HepG2 (cell line): ENCODE results near the gene NDUFS7. TPM values are rescaled to one million over a fixed set of nuclear protein-coding genes. Genes with fewer than 3 reads are reported as not detected.

Experiments used
- ATAC-seq: fragments of 200-7000 bp; cut with Tn5 transposase; 3 replicates; pipeline ENCODE4 v1.9.1; 2020; ENCODE audit warnings: mild to moderate bottlenecking, moderate library complexity
- BruUV-seq: library from RNA; stranded (reverse); fragments of 400-500 nt; replicated peaks from 2 replicates; lab custom pipeline; 2021; lab: Mats Ljungman, UMichigan
- CTCF ChIA-PET: fragments of 300-600 bp; formaldehyde crosslinking; extraction: SDS; loops from one replicate; lab custom pipeline; 2021; ENCODE audit warnings: low total read pairs, inconsistent platforms, low intra/inter-chr PET ratio; lab: Yijun Ruan, JAX
- POLR2A ChIA-PET: fragments of 350-600 bp; sonication (Branson Sonifier 250); formaldehyde crosslinking; loops from one replicate; lab custom pipeline; 2020; ENCODE audit warnings: antibody characterized with exemption, inconsistent platforms; lab: Yijun Ruan, JAX
- DNase-seq: peaks from one replicate; pipeline ENCODE4 v3.0.0-alpha.2; 2015; ENCODE audit warnings: low spot score
- FAIRE-seq: peaks from 3 replicates; lab custom pipeline; 2011; peaks lifted over from hg19 to GRCh38; lab: Jason Lieb, UNC
- H2AFZ ChIP-seq: one replicate; pipeline ENCODE4 v1.6.1; 2011; ENCODE audit warnings: low read length, inconsistent platforms
- H3K27ac ChIP-seq: fragments of 300-600 bp; 3 replicates; pipeline ENCODE4 v1.8.0; 2011; ENCODE audit warnings: mixed run types, mild to moderate bottlenecking, mixed read lengths, low read length, inconsistent platforms; ENCODE audit not compliant: insufficient read depth; ENCODE audit errors: extremely low read length
- H3K27me3 ChIP-seq, 2 experiments: fragments of 200-600 bp in 1 of 2; 2 replicates in 1 of 2; 3 replicates in 1 of 2; pipeline versions ENCODE4 v1.6.0 to v1.8.0; 2011; ENCODE audit warnings: low read length in 2 of 2, mild to moderate bottlenecking in 2 of 2, moderate library complexity in 2 of 2, inconsistent platforms in 1 of 2; ENCODE audit not compliant: insufficient read depth in 2 of 2, control insufficient read depth in 1 of 2
- H3K36me3 ChIP-seq, 2 experiments: fragments of 200-600 bp in 1 of 2; replicated peaks in 1 of 2; 2 replicates in 1 of 2; 3 replicates in 1 of 2; pipeline versions ENCODE4 v1.5.1 to v1.8.0; 2011; ENCODE audit warnings: low read length in 2 of 2, inconsistent platforms in 1 of 2; ENCODE audit not compliant: insufficient read depth in 2 of 2, control insufficient read depth in 1 of 2
- H3K4me1 ChIP-seq: 2 replicates; pipeline ENCODE4 v1.5.1; 2012; ENCODE audit warnings: low read length, inconsistent platforms; ENCODE audit not compliant: insufficient read depth
- H3K4me2 ChIP-seq: 2 replicates; pipeline ENCODE4 v1.6.0; 2011; ENCODE audit warnings: low read depth, low read length, inconsistent platforms
- H3K4me3 ChIP-seq, 3 experiments: fragments of 200-600 bp in 1 of 3; sonication (generic), shearing (Covaris generic) in 1 of 3; replicated peaks in 1 of 3; 2 replicates each; pipeline ENCODE4 v1.5.1; 2011 to 2016; ENCODE audit warnings: low read length in 3 of 3, inconsistent platforms in 2 of 3, low read depth in 2 of 3, mild to moderate bottlenecking in 2 of 3, control low read depth in 1 of 3, mixed read lengths in 1 of 3; ENCODE audit not compliant: insufficient read depth in 1 of 3
- H3K79me2 ChIP-seq: one replicate; pipeline ENCODE4 v1.6.1; 2011; ENCODE audit warnings: low read length, inconsistent platforms; ENCODE audit not compliant: insufficient read depth
- H3K9ac ChIP-seq: 2 replicates; pipeline ENCODE4 v1.6.0; 2011; ENCODE audit warnings: mild to moderate bottlenecking, low read depth, low read length, inconsistent platforms; ENCODE audit not compliant: insufficient read depth
- H3K9me3 ChIP-seq: 2 replicates; pipeline ENCODE4 v1.5.1; 2012; ENCODE audit warnings: mild to moderate bottlenecking, low read length
- H4K20me1 ChIP-seq: 2 replicates; pipeline ENCODE4 v1.6.0; 2011; ENCODE audit warnings: inconsistent platforms, mild to moderate bottlenecking, low read length, moderate library complexity; ENCODE audit not compliant: insufficient read depth
- ASH2L ChIP-seq: fragments of 300-600, 200-600 bp; sonication (generic); IDR thresholded peaks from 2 replicates; pipeline ENCODE4 v1.7.0; 2017; ENCODE audit warnings: low read depth, mild to moderate bottlenecking, moderate library complexity, mixed read lengths, low read length; ENCODE audit not compliant: insufficient read length
- NRL ChIP-seq: sonication (generic); formaldehyde crosslinking; IDR thresholded peaks from 2 replicates; pipeline ENCODE4 v1.5.0; 2020; ENCODE audit warnings: missing genetic modification reagents, mild to moderate bottlenecking, moderate library complexity, borderline replicate concordance
- RBFOX2 ChIP-seq: fragments of 200-400 bp; formaldehyde crosslinking; IDR thresholded peaks from 2 replicates; pipeline ENCODE4 v1.6.1; 2017; ENCODE audit warnings: low read depth, mild to moderate bottlenecking, low read length
- RBM22 ChIP-seq: fragments of 200-400 bp; formaldehyde crosslinking; optimal IDR thresholded peaks from 2 replicates; pipeline ENCODE3; 2017; ENCODE audit warnings: mild to moderate bottlenecking, low read length, moderate library complexity
- RCOR2 ChIP-seq: IDR thresholded peaks from 2 replicates; pipeline ENCODE4 v1.6.1; 2016; ENCODE audit warnings: missing biosample characterization, missing genetic modification reagents
- TBX3 ChIP-seq: fragments of 450-650 bp; IDR thresholded peaks from 2 replicates; pipeline ENCODE4 v1.6.1; 2017; ENCODE audit warnings: antibody characterized with exemption, mild to moderate bottlenecking, inconsistent platforms, borderline replicate concordance
- TEAD3 ChIP-seq: optimal IDR thresholded peaks from 2 replicates; pipeline ENCODE3; 2016; ENCODE audit warnings: borderline replicate concordance
- ZFP36 ChIP-seq: fragments of 150-350 bp; IDR thresholded peaks from 2 replicates; pipeline ENCODE4 v1.6.1; 2018; ENCODE audit warnings: borderline replicate concordance, low read length, low read depth; ENCODE audit not compliant: partially characterized antibody
- ZNF230 ChIP-seq: sonication (generic); formaldehyde crosslinking; IDR thresholded peaks from 2 replicates; pipeline ENCODE4 v1.4.0; 2020; ENCODE audit warnings: mild to moderate bottlenecking, missing genetic modification reagents
- ZNF335 ChIP-seq: sonication (generic); formaldehyde crosslinking; IDR thresholded peaks from 2 replicates; pipeline ENCODE4 v1.4.0; 2020; ENCODE audit warnings: missing genetic modification reagents
- ZNF530 ChIP-seq: sonication (generic); formaldehyde crosslinking; IDR thresholded peaks from 2 replicates; pipeline ENCODE4 v1.5.0; 2020; ENCODE audit warnings: low read depth, mild to moderate bottlenecking, missing genetic modification reagents
- ZNF550 ChIP-seq: sonication (generic); formaldehyde crosslinking; IDR thresholded peaks from 2 replicates; pipeline ENCODE4 v1.4.0; 2020; ENCODE audit warnings: mild to moderate bottlenecking, missing genetic modification reagents, borderline replicate concordance
- ZNF790 ChIP-seq: sonication (generic); formaldehyde crosslinking; IDR thresholded peaks from 2 replicates; pipeline ENCODE4 v1.8.0; 2022; ENCODE audit warnings: missing genetic modification reagents, mild to moderate bottlenecking, borderline replicate concordance
- WGBS: methylation state at CpG from one replicate; pipeline ENCODE4 v1.1.6; 2017; ENCODE audit warnings: low lambda C conversion rate; 5-methylcytosine and 5-hydroxymethylcytosine counted together
- in situ Hi-C: cut with HindIII; loops from 2 replicates; pipeline ENCODE4 v1.10.0; 2017; ENCODE audit warnings: low pct_unique_long_range_greater_than_20kb; ENCODE audit not compliant: extremely low pct_ligation_motif_present
- intact Hi-C: fragments of 100-400 bp; cut with micrococcal nuclease; formaldehyde crosslinking; loops from one replicate; pipeline ENCODE4 v1.10.0; 2022; ENCODE audit not compliant: unreplicated experiment
- polyA plus RNA-seq, 8 experiments: library from polyadenylated mRNA; depleted of rRNA in 3 of 8; stranded (reverse) in 7 of 8; unstranded in 1 of 8; fragments of >200 nt; fragmentation: Illumina TruSeq in 4 of 8; extraction: Trizol in 4 of 8; gene quantifications; 2 replicates each; pipeline versions ENCODE4 v1.2.1 to v1.2.3, GENCODE V29; 2011 to 2016; ENCODE audit warnings: low read depth in 4 of 8, missing spikeins in 1 of 8, mixed read lengths in 1 of 8; ENCODE audit not compliant: insufficient read depth in 1 of 8
- total RNA-seq, 5 experiments: library from RNA; depleted of rRNA; stranded (reverse); fragments of >200 nt; fragmentation: Illumina TruSeq; extraction: Trizol; gene quantifications; 2 replicates each; pipeline ENCODE4 v1.2.3, GENCODE V29; 2016; ENCODE audit warnings: low read depth in 1 of 5
- TF ChIP-seq, protein P1 (sequence below): sonication (generic); formaldehyde crosslinking; IDR thresholded peaks from 2 replicates; pipeline ENCODE4 v1.8.0; 2022; ENCODE audit warnings: mild to moderate bottlenecking, missing genetic modification reagents; ENCODE audit not compliant: insufficient replicate concordance
- TF ChIP-seq, protein P2 (sequence below): sonication (generic); formaldehyde crosslinking; conservative IDR thresholded peaks from 2 replicates; pipeline ENCODE4 v1.4.0; 2020; ENCODE audit warnings: missing genetic modification reagents
- TF ChIP-seq, protein P3 (sequence below): sonication (generic); formaldehyde crosslinking; conservative IDR thresholded peaks from 2 replicates; pipeline ENCODE4 v1.5.0; 2020; ENCODE audit warnings: missing genetic modification reagents

Gene NDUFS7
- total and polyA plus RNA-seq, 2 of the 13 experiments (the other 11 are each of a cell fraction or from before 2014, with no cell fraction given) = 34.3 to 66.9 TPM

DNA sequence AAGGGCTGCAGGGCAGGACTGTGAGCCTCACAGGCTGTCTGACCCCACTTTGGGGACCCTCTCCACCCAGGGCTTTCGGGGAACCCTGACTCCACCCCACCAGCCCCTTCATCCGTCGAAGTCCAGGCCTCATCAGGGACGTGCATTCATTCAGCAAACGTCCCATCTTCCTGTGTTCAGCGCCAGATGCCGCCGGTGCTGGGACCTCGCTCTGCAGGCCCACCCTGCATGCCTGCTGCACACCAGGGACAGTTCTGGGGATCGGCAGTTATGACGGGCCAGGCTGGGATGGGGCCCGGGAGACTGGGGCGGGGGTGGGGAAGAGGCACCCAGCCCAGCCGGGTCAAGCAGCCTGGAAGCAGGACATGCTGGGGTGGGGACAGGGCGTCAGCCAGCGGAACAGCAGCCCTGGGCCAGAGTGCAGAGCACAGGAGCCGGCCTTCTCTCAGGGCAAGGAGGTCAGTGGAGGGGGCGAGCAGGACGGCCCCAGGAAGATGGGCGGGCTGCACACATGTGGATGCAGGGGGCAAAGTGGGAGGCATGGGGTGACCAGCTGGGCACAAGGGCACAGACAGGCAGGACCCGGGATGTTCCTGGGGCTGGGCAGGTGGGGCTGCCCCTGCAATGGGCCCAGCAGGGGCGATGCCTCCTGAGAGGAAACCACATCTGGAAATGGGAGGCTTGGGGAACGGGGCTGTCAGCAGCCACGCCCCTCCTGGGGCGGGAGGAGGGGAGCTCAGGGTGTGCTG lies 12.5 kb downstream of the NDUFS7 start (continued):
- TF ChIP-seq ASH2L = no peak
- TF ChIP-seq, protein P1, sequence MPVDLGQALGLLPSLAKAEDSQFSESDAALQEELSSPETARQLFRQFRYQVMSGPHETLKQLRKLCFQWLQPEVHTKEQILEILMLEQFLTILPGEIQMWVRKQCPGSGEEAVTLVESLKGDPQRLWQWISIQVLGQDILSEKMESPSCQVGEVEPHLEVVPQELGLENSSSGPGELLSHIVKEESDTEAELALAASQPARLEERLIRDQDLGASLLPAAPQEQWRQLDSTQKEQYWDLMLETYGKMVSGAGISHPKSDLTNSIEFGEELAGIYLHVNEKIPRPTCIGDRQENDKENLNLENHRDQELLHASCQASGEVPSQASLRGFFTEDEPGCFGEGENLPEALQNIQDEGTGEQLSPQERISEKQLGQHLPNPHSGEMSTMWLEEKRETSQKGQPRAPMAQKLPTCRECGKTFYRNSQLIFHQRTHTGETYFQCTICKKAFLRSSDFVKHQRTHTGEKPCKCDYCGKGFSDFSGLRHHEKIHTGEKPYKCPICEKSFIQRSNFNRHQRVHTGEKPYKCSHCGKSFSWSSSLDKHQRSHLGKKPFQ (CRISPR knock-in tag) = no peak
- TF ChIP-seq ZNF230 = no peak
- no peak for TF ChIP-seq RCOR2
- TF ChIP-seq, protein P2, sequence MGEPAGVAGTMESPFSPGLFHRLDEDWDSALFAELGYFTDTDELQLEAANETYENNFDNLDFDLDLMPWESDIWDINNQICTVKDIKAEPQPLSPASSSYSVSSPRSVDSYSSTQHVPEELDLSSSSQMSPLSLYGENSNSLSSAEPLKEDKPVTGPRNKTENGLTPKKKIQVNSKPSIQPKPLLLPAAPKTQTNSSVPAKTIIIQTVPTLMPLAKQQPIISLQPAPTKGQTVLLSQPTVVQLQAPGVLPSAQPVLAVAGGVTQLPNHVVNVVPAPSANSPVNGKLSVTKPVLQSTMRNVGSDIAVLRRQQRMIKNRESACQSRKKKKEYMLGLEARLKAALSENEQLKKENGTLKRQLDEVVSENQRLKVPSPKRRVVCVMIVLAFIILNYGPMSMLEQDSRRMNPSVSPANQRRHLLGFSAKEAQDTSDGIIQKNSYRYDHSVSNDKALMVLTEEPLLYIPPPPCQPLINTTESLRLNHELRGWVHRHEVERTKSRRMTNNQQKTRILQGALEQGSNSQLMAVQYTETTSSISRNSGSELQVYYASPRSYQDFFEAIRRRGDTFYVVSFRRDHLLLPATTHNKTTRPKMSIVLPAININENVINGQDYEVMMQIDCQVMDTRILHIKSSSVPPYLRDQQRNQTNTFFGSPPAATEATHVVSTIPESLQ = no peak
- TF ChIP-seq NRL = no peak

DNA sequence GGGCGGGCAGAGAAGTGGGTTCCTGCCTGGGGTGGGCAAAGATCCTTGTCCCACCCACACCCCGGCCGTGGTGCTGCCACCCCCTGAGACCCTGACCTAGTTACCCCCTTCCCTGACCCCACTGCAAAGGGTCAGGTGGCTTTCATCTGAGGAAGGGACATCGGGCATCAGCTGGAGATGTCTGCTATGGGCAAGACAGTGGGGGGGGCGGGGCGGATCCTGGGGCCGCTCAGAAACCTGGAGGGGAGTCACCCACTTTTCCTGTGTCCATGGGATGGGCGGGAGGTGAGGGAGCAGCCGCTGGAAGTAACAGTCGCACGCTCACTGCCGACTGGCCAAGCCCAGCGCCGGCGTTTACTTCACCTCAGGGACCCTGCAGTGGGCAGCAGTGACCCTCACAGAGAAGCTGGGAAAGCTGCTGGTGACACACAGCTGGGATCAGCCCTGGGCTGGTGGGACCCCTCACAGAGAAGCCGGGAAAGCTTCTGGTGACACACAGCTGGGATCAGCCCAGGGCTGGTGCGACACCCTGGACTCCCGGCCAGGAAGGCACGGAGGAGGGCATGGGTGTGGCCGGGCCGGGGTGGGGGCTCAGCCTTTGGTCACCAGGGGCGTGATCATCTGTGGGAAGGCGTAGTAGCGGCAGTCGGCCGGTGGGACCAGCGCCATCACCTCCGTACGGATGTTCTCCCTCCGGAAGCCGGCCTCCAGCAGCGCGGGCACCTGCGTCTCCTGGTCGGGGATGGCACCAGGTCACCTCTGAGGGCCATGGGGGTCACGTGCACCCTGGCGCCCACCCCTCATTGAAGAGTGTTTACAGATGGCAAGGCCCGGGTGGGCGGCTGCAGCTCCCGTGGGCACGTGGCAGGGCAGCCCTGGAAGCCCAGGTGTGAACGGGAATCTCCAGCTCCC lies 13.3 kb downstream of the NDUFS7 start:
- in situ Hi-C loops = no loop called here
- ChIA-PET POLR2A (interaction anchor here (0.7 kb wide), 1 partner anchor 120 kb away, joined by 5 read pairs; no protein-coding TSS in a partner anchor), CTCF (no interaction called here)
- no TSS peak for BruUV-seq
- ATAC-seq = no peak
- FAIRE-seq = no peak
- no peak for DNase-seq
- intact Hi-C loops = no loop called here
- H3K36me3 ChIP-seq = peaks cover 2 to 10% of the 10 kb centered on the region in 2 experiments; a peak in 2 of 5 replicates
- no peaks in the 10 kb centered on the region for H3K9me3 ChIP-seq
- 87% methylated on average over 12 of the region's 42 CpGs for WGBS
- H3K4me2 ChIP-seq = no peak overlapping the region
- H3K27me3 ChIP-seq = no peaks in the 10 kb centered on the region
- H3K79me2 ChIP-seq = no peaks in the 10 kb centered on the region
- H3K27ac ChIP-seq = no peak overlapping the region
- H3K4me1 ChIP-seq = peaks cover 45% of the 10 kb centered on the region
- H2AFZ ChIP-seq = no peak overlapping the region
- no peaks in the 10 kb centered on the region for H4K20me1 ChIP-seq
- H3K9ac ChIP-seq = no peak overlapping the region
- no peak overlapping the region for H3K4me3 ChIP-seq
- TF ChIP-seq ZNF790 (CRISPR knock-in tag) (no peak), TEAD3 (CRISPR knock-in tag) (no peak), ZNF530 (CRISPR knock-in tag) (no peak), TBX3 (no peak), RBFOX2 (peak; percentile 89), RBM22 (peak; percentile 77), ZNF335 (CRISPR knock-in tag) (no peak), ZFP36 (no peak), ZNF550 (CRISPR knock-in tag) (no peak)
- TF ChIP-seq, protein P3, sequence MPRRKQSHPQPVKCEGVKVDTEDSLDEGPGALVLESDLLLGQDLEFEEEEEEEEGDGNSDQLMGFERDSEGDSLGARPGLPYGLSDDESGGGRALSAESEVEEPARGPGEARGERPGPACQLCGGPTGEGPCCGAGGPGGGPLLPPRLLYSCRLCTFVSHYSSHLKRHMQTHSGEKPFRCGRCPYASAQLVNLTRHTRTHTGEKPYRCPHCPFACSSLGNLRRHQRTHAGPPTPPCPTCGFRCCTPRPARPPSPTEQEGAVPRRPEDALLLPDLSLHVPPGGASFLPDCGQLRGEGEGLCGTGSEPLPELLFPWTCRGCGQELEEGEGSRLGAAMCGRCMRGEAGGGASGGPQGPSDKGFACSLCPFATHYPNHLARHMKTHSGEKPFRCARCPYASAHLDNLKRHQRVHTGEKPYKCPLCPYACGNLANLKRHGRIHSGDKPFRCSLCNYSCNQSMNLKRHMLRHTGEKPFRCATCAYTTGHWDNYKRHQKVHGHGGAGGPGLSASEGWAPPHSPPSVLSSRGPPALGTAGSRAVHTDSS (CRISPR knock-in tag) = no peak
